Activated CD4-positive, alpha-beta T cell treated with anti-CD3 and anti-CD28 coated beads, Interleukin-2, amount 50 U/mL, for 24 hours (primary cell): ENCODE results near the gene KRTAP19-8.

Source experiments
- DNase-seq, 2 donors: peaks; one replicate each; pipeline ENCODE4 v3.0.0-alpha.2; 2020; ENCODE audit warnings: low read depth in 1 of 2, low spot score in 1 of 2

KRTAP19-8 gene, protein sequence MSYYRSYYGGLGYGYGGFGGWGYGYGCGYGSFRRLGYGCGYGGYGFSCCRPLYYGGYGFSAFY

DNA sequence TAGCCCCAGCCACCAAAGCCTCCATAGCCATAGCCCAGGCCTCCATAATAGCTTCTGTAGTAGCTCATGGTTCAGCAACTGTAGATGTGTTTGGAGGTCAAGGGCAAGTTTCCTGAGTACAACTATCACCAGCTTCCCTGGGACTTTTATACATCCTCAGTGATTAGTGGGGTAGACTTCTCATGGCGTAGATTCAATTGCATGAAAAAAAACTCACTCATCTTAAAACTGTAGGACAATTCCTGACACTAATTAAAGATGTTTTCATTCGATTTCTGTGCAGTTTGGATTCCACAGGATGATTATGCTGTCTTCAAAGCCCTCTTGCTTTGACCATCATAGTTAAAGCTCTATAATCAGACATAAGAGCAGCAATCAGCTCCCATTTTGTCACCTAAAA, at the start of gene KRTAP19-8:
TSS of gene KRTAP19-8 (minus strand) at position 101 of the 400 bp plus-strand sequence. CDS start at position 68, 33 bp downstream.
- DNase-seq, result no peak

DNA sequence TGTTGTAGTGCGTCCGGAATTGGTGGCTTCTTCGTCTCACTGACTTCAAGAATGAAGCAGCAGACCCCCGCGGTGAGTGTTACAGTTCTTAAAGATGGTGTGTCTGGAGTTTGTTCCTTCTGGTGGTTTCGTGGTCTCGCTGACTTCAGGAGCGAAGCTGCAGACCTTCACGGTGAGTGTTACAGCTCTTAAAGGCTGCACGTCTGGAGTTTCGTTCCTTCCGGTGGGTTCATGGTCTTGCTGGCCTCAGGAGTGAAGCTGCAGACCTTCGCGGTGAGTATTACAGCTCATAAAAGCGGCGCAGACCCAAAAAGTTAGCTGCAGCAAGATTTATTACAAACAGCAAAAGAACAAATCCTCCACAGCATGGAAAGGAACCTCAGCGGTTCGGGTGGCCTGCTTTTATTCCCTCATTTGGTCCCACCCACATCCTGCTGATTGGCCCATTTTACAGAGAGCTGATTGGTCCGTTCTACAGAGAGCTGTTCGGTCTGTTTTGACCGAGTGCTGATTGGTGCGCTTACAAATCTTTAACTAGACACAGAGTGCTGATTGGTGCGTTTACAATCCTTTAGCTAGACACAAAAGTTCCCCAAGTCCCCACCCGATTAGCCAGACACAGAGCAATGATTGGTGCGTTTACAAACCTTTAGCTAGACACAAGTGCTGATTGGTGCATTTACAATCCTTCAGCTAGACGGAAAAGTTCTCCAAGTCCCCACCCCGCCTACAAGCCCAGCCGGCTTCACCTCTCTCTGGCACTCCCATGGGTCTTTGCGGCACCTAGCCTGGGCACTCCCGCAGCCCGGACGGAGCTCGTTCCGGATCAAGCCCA, 49.6 kb upstream of the KRTAP19-8 start:
- no peak for DNase-seq

DNA sequence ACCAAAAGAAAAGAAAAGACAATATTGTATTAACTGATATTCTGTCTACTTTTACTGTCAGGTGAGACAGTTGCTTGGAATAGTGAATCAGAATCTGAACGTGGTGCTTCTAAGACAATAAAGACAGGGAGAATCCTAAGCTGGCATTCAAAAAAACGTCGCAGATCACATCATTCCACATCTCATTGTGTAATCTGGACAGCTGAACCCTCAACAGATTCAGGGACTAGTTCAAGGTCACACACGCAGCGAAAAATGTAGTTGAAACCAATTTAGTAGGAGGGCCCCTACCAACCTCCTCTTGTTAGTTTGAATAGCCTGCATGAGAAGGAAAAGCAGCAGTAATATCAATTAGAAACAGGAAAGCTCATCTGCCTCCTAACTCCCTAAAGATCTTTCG, 46.4 kb upstream of the KRTAP19-8 start:
- no peak for DNase-seq

DNA sequence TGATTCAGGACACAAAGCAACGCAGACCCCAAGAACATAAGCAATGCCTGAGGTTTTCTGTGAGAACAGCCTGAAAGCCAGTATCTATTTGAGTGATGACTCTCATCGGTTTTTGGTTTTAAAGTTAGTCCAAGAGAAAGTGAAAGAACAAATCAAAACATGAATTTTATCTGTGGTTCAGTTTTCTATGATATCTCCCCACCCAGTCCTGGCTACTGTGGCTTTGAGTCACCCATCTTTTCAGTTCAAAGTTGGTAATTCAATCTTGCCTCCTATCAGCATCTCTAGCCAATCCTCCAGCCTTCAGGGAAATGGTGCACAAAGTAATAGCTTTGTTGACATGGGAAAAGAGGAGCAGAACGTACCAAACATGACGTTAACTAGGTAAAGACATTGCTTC, 40.5 kb upstream of the KRTAP19-8 start:
- no peak for DNase-seq

DNA sequence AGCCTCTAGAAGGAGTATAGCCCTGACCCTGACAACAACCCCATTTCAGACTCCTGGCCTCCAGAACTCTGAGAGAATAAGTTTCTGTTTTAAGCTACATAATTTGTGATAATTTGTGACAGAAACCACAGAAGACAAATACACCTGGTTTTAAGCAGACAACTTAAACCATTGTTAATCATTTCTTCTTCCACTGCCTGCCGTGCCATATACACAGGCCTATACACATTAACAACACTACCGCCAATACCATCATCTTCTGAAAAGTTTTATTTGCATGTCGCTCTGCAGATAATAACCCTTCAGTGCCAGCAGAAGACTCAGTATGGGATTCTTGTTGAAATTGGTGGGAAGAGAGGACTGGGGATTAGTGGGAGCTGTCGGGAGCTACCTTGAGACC, 39.9 kb upstream of the KRTAP19-8 start:
- no peak for DNase-seq

DNA sequence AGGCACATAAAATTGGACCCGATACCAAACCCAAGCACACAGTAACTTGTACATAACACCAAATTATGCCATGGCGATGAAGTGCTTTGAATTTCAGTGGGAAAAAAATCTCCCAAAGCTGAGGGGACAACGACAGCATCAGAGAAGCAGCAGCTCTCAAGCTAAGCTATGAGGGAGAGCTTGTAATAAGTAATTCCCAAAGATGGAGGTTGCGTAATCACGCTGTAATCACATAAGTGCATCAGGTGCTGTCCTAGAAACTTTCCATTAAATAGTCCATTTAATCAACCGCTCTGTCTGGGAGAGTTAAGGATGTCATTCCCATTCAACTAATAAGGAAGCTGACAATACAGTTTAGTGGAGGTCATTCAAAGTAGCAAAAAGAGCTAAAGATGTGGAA, 37.6 kb upstream of the KRTAP19-8 start:
- DNase-seq, result no peak

DNA sequence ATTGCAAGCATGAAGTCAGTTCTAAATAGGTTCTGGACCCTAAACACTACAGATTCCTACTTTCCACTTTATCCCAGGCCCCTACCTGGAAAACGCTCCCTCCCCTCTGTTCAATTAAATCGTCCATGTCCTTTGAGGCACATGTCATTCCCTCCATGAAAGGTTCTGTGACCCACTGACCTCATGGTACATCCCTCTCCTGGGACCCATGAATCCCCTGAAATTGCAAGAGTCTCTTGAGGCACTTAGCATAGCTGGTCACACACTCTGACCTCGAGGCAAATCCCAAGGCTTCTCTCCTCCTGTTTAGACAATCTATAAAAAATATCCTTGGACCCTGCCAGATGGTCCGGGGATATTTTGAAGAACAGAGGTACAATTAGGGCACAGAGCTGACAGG, 34.3 kb upstream of the KRTAP19-8 start:
- no peak for DNase-seq

DNA sequence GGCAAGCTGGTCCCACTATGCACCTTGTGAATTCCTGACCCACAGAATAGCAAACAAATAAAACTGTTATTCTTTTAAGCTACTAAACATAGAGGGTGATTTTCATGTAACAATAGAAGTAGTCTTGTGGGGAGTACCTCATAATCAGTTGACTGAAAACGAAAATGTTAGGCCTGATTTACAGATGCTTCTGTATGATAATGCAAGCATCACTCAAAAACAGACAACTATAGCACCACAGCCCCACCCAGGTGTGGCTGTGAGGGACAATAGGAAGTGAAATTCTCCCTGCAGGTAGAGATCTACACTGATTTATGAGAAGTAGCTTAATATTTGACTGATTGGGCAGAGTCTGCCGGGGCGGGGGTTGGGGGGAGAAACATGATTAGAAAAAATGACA, 26.5 kb upstream of the KRTAP19-8 start:
- no peak for DNase-seq

DNA sequence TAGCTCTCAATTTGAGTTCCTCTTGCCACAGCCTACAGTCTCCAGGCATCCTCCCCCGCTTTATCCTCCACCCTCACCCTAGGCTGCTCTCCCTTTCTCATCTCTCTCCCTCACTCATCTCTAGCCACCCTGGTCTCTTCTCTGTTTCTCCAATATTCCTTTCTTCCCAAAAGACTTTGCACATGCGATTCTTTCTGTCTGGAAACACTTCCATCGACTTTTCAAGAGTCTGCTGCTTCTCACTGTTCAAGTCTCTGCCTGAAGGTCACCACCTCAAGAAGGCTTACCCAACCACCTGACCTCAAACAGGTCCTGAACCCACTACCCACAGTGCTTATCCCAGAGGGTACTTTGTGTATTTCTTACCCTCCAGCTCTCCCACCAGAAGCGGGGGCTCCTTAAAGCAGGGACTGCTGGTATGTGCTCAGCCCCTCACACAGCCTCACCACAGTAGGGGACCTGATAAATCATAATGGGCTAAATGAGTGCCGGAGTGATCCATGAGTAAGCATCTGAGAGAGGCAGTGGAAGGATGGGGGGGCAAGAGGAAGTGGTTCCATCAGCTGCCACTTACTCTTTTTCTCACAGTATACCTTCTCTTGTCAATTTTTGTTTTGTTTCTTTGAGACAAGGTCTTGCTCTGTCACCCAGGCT, 14.3 kb upstream of the KRTAP19-8 start:
- no peak for DNase-seq

DNA sequence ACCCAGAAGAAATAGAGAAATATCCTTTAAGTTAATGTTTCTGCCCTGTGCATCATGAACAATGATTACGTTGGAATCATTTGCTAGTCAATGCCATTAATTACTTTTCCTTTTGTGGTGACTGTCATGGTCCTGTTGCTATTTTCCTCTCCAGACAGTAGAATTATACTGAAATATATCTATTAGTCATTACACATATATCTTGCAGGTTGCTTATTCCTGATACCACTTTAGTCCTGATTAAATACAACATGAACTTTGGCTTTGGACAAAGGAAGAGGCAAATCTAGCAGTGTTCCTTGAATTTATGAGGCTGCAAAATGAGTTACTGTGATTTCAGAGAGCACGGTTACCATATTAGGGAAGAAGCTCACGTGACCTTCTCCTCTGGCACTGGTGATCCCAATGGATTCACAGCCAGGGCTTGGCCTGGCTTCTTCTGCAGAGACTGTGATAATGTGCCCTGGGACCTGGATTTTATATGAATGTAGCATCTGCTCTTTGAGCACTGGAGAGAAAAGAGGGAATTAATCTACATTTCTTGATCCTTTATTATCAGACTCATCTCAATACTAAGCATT, 12.4 kb upstream of the KRTAP19-8 start:
- DNase-seq, result no peak

DNA sequence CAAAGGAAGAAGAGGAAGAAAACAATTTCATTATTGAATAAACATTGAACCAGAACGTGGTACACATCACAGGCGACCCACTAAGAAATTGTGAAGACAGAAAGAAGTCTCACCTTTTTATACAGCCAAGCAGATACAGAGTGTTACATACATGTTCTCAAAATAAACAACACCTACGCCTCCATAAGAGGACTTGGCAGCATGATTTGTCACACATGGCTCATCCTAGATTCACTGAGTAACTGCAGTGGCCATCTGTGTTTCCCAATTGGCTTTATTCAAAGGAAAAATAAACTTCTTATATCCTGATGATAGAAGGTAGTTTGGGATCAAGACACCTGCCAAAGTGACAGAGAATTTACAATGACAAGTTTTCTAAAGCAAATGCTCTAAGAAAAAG, 7.6 kb upstream of the KRTAP19-8 start:
- DNase-seq, result no peak

DNA sequence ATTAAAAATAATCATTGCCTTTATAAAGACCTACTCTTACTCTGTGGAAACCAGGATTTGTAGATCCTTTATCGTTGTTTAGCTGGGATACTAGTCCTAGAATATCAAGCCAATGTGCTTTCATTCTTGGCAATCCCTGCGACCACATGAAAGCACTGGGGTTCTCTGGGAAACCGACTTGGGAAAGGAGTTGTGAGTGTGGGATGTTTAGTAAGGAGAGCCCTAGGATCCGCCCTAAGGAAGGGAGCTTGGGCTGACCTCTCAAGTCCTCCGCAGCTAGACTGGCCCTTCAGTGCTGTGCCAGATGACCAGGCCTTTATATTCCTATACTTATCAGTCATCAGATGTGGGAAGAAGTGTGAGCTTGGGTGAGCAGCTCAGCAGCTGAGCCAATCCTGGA, 5.2 kb upstream of the KRTAP19-8 start:
- no peak for DNase-seq

DNA sequence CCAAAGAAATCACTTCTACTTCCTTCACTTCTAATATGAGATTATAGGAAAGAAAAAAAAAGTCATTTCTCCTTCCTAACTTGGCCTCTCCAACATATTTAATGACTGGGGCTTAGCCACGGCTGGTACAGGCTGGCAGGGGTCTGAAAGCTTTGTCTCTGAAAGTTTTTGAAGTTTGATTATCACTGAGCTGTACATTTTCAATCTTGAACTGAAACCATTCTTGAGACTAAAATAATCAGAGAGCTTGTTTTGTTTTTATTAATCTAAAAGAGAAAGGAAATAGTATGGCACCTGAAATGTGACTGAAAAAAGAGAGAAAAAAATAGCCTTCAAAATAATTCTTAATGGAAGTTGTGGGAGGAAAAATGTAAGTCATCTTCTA, 3.8 kb upstream of the KRTAP19-8 start:
- DNase-seq, result no peak

DNA sequence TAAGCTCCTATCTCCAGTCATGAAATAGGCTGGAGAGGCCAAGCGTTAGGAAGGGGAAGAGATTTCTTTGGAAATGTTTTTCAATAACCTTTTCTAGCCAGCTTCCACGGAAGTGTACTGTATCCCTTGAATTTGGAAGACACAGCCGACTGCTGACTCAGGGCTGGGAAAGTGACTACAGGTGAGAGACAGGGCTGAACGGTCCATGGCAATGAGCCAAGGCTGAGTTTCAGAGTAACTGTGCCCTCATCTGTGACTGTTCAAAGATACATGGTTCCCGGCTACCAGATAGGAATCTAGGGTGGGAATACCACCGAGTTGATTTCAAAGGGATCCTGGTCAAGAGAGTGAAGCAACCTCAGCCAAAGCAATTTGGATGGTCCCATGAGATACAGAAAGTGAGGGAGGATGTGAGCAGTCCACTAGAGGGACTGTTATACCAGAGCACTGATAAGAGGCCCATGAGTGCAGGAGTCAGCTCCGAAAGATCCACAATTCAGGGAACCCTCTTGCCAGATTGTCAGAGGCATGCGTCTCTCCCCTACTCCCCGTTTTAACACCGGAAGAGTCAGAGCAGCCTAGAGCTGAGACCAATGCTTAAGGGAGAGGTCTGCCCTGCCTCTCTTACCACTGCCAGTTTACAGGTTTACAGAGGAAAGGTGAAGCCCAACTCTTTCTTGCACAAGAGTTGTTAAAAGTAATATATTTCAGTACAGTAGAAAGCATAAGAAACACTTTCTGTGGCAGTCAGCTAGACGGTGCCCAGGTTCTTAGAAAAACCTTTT, 3.2 kb upstream of the KRTAP19-8 start:
- DNase-seq, result no peak

DNA sequence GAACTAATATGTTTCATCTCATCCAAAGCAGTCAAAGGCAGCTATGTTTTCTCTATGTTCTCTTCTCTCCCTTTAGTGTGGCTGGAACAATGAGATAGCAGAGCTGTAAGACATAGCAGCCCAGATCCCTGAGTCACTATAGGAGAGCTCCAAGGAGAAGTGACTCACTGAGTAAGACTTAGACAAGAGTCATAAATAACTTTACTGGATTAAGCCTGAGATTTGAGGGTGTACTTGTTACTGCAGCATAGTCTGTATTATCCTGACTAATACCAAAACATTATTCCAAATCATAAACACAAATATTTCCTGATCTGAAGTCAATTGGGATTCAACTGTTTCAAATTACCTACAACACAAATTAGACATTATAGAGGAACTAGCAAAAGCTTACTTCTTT, 3.9 kb downstream of the KRTAP19-8 start:
- DNase-seq, result no peak

DNA sequence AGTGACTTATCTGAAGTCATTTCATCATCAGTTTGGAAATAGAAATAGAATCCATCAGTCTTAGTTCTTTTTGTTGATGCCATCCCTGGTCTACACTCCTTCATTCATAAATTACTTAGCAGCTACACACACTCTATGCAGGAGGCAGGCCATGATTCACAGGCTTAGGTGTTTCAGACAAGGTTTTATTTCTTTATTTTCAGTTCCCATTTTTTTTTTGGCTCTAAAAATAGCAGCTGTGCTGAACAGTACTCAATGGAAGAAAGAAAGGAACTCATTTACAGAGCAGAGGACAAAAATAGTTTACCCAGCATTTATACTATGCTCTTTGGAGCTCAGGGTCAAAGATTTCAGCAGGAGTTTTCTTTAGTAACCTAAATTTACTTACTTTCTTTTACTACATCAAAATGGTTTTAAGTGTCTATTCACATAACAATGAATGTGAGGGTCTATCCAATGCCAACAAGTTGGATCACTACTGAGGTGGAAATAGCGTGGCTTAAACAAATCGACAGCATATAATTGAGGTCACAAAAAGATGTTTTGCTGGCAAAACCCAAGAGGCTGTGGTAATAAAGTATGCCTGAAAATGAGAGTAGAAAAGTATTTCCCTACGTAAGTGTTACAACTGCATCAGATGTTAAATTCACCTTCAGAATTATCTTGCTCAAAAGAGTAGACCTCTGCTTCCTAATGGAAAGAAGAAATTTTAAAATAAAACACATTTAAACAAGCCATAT, 7.7 kb downstream of the KRTAP19-8 start:
- no peak for DNase-seq

DNA sequence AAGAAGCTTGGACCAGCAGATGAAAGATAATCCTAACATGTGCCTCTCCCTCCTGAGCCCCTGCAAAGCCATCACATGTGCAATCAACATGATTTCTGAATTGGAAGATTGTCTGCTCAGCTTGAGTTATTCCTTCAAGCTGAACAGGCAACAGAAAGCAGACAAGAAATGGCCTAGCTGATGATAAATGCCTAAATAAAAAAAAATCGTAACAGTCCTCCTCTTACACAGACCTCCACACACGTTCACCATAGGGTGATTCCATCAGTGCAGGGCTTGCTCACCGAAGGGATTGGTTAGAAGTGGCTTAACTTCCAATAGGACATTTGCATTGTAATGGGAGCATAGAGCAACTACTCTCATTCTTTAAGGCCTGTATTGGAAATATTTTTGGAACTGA, 14.6 kb downstream of the KRTAP19-8 start:
- no peak for DNase-seq

DNA sequence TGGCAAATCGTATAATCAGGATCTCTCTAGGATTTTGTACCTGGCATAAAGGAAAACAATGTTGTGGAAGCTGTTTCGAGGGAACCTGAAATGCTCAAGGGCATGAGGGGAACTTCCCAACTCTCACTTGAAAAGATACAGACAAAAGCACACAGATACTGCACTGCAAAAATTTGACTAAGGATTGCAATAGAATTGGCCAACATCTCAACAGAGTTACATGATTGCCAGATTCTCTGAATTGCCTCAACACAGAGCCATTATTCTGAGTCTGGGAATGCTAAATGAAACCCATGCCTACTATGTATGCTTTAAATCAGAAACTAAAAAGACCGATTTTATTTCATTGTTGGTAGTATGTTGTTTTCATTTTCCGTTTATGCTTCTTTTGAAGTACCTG, 16.0 kb downstream of the KRTAP19-8 start:
- DNase-seq, result no peak

DNA sequence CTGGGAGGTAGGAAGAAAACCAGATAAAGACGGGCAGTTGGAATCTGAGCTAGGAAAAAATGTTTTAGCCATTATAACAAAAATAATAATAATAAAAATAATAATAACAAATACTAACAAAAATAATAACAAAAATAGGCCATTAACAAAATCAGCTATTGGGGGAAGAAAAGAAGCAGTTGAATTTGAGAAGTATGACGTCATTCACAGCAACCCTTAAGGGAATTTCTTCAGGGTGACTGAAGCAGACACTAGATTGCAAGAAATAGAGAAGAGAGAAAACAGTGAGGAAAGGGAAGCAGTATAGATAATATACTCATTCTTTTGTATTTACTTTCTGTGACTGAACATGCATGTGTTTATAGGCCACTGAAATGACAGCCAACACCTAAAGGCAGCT, 20.0 kb downstream of the KRTAP19-8 start:
- no peak for DNase-seq

DNA sequence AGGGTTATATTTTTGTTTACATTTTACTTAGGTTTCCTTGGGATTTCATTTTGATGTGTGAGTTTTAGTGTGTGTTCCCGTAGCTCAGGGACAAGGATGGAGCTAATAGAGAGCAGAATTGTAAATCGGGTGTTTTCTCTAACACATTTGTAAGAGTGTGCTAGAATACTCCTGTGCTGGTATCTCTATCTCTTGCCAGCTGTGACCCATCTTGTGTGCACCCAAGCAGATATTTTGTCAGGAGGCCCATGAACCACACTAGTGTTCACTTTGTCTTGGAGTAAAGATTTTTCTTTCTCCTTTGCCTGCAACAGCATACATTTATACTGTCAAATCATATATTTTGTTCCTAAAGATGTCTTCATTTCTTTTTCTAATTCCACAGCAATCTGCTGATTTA, 23.4 kb downstream of the KRTAP19-8 start:
- DNase-seq, result no peak
